Stimulated activated CD8-positive, alpha-beta memory T cell treated with anti-CD3 and anti-CD28 coated beads, Interleukin-12 subunit alpha, Interleukin-12 subunit beta, amount 100 ng/mL, for 4 hours (primary cell): ENCODE results near the gene PREX1.

Experiments used
- DNase-seq: peaks from one replicate; pipeline ENCODE4 v3.0.0-alpha.2; 2020; ENCODE audit warnings: low read depth

The PREX1 gene

GRCh38 chr20:48732081-48732829, 95.5 kb downstream of the PREX1 start:
- DNase-seq: no peak

GRCh38 chr20:48731536-48731935, 96.3 kb downstream of the PREX1 start:
- DNase-seq: no peak

- DNase-seq: no peak
These were observed 96.8 kb downstream of the PREX1 start for GRCh38 chr20:48730977-48731376.

GRCh38 chr20:48729538-48729937, 98.3 kb downstream of the PREX1 start:
- no peak for DNase-seq

- no peak for DNase-seq
These were observed 99.6 kb downstream of the PREX1 start for GRCh38 chr20:48728042-48728825.

- DNase-seq: no peak
These were observed 100.6 kb downstream of the PREX1 start for GRCh38 chr20:48727226-48727625.

GRCh38 chr20:48725555-48725991, 102.2 kb downstream of the PREX1 start:
- DNase-seq: no peak

GRCh38 chr20:48724891-48725554, 102.8 kb downstream of the PREX1 start:
- DNase-seq: no peak

- DNase-seq: no peak
These were observed 103.4 kb downstream of the PREX1 start for GRCh38 chr20:48724382-48724781.

- DNase-seq: no peak
These were observed 104.2 kb downstream of the PREX1 start for GRCh38 chr20:48723308-48724264.

GRCh38 chr20:48722737-48723191, 105.0 kb downstream of the PREX1 start:
- DNase-seq: no peak

GRCh38 chr20:48722002-48722731, 105.6 kb downstream of the PREX1 start:
- DNase-seq: no peak

GRCh38 chr20:48721324-48722001, 106.3 kb downstream of the PREX1 start:
- no peak for DNase-seq

GRCh38 chr20:48720256-48720985, 107.4 kb downstream of the PREX1 start:
- DNase-seq: no peak

- no peak for DNase-seq
These were observed 108.1 kb downstream of the PREX1 start for GRCh38 chr20:48719598-48720255.

GRCh38 chr20:48718786-48719578, 108.8 kb downstream of the PREX1 start:
- DNase-seq: peak; percentile 46

- DNase-seq: no peak
These were observed 110.0 kb downstream of the PREX1 start for GRCh38 chr20:48717680-48718223.
